Measurements from ENCODE around the gene TEX13A.
"Not testable (repeated sequence)": the region's sequence is repeated elsewhere in the genome, so short reads cannot be mapped to it uniquely, and the experiment has no call there.

The TEX13A gene

DNA sequence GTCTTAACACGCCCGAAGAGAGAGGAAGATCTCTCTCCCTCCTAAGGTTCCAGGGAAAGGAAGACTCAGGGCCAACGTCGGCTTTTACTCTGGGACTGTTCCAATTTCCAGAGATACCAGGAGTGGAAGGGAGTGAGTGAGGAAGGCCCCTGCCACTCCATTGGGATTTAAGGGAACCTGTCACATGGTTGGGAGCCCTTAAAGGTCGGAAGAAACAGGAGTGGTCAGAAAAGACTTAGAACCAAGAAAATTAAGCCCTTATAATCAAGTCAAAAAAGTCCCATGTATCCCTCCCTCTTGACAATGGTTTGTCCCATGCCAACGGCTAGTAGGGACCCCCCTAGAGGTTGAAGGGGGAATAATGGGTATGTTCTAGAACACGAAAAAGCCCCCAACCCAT is at the start of gene TEX13A:
TEX13A (minus strand) TSS at position 59 of the 400 bp plus-strand sequence. CDS start 297 bp downstream, outside the sequence.
- DNase-seq, result no peak

DNA sequence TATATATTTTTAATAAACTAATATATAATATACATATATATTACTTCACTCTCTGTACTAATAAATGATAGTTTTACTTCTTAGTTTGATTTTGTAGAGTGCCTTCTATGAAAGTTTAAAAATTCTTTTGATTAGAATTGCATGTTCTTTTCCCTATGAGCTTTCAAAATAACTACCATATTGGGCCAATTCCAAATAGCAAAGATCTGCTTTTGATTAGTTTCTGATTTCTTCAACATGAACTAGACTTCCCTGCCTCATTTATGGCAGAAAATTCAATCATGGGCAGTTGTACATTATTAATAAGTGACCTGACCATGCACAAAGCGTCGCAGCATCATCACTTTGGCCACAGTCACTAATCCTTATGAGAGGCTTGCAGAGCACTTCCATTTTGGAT is 48.9 kb upstream of the TEX13A start:
- DNase-seq, result no peak

GRCh38 chrX:105267167-105267566 is 46.7 kb upstream of the TEX13A start:
- no peak for DNase-seq

DNA sequence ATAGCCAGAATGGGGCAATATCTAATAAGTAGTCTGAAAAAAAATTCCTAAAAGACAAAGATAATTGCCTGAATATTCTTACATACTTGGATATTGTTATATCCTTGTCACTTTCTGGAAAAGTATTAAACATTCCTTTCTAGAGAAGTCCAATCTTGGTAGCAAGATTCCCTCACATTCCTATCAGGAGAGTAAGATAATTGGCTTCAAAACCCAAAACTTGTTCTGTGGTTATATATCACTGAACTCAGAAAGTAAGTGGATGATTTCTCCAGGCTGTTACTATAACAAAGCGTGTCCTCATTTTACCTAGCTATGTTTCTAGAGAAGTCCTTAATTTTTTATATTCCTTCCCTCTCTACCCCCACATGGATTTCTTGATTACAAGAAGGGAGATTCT is 46.0 kb upstream of the TEX13A start:
- no peak for DNase-seq

- no peak for DNase-seq
These were observed 44.6 kb upstream of the TEX13A start for GRCh38 chrX:105265093-105265492.

- no peak for DNase-seq
These were observed 43.3 kb upstream of the TEX13A start for GRCh38 chrX:105263801-105264200.

GRCh38 chrX:105263171-105263570 is 42.7 kb upstream of the TEX13A start:
- no peak for DNase-seq

DNA sequence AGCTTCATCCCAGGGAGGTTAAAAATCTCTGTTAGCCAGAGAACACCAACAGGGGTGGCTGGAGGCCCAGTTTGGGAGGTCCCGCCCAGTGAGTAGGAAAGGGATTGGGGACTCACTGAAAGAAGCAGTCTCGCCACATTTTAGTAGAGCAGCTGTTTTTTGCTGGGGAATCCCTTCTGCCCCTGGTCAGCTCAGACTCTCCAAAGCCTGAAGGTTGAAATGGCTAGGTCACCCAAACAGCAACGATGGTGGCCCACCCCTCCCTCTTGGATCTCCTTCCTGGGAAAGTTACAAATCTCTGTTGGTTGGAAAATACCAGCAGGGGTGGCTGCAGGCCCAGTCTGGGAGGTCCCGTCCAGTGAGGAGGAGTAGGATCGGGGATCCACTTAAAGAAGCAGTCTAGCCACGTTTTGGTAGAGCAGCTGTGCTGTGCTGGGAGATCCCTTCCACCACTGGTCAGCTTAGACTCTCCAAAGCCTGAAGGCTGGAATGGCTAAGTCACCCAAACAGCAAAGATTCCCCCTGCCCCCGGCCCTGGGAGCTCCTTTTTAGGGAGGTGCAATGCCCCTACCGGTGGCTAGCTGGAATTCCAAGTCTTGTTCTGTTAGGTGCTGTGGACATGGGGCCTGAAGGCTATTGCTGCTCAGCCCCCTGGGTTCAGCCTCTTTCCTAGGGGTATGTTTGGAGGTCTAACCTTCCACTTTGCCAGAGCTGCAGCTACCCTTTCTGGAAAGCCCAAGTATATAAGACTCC is 40.0 kb upstream of the TEX13A start:
- no peak for DNase-seq

DNA sequence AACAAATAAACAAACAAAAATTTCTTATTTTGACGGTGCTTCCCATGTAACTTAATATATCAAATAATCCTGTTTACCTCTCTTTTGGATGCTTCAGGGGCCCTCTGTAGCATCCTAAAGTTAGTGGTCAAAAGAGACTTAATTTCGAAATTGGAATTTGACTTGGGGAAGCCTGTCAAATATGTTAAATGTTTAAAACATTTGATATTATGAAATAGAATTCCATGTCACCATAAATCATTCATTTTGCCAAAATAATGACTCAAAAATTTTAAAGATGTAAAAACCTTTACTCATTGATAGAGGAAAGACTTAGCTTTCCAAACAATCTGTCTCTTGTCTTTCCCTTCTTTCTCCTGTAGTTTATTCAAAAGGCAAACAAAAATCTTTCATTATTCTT is 20.6 kb upstream of the TEX13A start:
- DNase-seq, result no peak

DNA sequence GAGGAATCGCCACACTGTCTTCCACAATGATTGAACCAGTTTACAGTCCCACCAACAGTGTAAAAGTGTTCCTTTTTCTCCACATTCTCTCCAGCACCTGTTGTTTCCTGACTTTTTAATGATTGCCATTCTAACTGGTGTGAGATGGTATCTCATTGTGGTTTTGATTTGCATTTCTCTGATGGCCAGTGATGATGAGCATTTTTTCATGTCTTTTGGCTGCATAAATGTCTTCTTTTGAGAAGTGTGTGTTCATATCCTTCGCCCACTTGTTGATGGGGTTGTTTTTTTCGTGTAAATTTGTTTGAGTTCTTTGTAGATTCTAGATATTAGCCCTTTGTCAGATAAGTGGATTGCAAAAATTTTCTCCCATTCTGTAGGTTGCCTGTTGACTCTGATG is 16.9 kb upstream of the TEX13A start:
- DNase-seq, result not testable (repeated sequence)

DNA sequence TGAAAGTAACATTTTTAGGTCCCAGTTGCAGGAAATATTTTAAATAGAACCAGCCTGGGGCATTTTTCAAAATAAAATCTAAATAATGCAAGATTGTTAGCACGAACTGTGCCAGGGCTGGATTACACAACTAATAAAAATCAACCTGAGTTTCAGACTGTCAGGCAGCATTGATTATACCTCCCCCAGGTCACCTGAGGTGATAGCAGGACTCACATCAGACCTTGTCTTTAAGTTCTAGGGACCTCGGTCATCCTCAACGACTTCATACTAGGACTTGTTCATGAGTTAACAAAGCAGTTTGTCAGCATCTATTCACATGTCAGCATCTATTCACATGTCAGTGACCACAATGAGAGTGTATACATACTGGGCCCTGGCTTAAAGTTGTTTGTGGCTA is 8.7 kb upstream of the TEX13A start:
- DNase-seq, result no peak

- DNase-seq, result no peak
These were observed 8.1 kb upstream of the TEX13A start for GRCh38 chrX:105228602-105229001.

GRCh38 chrX:105226499-105226898 is 6.0 kb upstream of the TEX13A start:
- no peak for DNase-seq

GRCh38 chrX:105221374-105221773 is 880 bp upstream of the TEX13A start:
- DNase-seq, result no peak

DNA sequence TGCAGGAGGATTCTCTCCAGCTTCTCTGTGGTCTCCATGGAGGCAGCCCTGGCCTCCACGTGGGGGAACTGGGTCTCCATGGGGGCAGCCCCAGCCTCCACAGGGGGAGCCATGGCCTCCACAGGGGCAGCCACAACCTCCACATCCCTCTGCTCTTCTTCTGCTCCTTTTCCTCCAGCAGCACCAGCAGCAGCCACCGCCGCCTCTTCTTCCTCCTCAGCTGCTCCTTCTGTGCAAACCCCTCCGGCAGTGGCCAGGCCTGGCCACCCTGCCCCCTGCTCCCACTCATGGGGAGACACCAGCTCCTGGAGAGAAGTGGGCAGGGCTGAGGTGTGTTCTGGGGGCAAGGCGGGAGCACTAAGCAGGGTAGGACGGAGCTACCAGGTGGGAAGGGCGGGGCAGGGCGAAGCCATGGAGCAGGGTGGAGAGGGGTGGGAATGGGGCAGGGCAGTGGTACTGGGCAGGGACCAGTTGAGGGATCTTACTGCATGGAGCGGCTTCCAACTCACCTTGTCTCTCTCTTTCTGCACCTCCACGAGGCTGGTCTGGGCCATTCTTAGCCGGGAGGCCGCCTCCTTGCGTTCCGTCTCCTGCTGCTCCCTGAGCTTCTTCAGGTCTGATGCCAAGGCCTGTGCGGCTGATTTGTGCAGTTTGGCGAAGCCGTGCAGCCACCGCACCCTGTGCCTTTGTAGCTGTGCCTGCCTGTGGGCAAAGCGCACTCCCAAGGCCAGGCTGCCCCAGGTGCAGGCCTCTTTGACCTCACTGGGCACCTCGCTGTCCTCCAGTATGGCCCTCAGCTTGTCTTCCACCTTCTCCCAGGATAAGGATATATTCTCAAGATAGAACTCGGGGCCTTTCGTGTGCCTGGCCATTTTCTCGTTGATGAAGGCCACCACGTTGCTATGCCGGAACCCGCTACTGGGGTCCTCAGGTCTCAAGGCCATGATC is 766 bp downstream of the TEX13A start:
- no peak for DNase-seq

- no peak for DNase-seq
These were observed 9.4 kb downstream of the TEX13A start for GRCh38 chrX:105211066-105211575.

DNA sequence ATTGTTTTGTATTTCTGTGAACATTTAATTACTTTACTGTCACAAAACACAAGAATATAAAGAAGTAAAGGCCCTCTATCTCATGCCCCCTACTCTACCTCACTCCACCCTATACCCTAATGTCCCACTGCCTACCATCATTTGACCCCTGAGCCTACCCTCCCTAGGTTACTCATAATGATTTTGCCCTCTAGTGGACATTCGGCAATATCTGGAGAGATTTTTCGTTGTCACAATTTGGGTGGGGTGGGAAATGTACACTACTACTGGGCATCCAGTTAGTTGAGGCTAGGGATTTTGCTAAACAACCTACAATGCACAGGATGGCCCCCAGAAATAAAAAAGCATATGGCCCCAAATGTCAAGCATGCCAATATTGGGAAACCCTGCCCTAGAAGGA is 10.2 kb downstream of the TEX13A start:
- DNase-seq, result no peak

- no peak for DNase-seq
These were observed 11.1 kb downstream of the TEX13A start for GRCh38 chrX:105209406-105209805.

- no peak for DNase-seq
These were observed 28.6 kb downstream of the TEX13A start for GRCh38 chrX:105191878-105192277.

DNA sequence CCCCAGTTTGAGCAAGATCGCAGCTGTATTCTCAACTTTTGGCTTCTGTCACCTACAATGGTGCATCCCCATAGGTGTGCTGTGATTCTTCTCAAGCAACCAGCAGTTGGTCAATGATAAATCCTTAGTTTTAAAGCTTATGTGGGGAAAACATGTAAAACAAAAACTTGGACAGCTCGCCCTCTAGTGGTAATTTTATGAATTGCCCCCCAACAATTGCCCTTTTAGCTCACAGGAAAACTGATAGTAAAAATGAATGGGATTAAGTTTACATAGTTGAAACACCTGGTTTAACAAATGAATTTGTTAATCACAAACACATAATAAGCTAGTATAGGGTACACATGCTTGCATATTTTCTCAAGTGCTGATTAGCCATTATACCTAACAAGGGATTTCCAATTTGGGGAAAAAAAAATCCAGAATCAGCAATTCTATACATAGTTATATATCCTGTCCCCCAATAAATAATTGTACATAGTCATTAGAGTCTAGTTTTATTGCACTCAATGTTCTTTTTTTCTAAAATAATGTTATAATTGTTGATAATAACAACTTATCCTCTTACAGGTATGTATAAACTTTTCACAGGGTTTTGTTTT is 30.1 kb downstream of the TEX13A start:
- DNase-seq, result no peak

GRCh38 chrX:105189093-105189492 is 31.4 kb downstream of the TEX13A start:
- no peak for DNase-seq

DNA sequence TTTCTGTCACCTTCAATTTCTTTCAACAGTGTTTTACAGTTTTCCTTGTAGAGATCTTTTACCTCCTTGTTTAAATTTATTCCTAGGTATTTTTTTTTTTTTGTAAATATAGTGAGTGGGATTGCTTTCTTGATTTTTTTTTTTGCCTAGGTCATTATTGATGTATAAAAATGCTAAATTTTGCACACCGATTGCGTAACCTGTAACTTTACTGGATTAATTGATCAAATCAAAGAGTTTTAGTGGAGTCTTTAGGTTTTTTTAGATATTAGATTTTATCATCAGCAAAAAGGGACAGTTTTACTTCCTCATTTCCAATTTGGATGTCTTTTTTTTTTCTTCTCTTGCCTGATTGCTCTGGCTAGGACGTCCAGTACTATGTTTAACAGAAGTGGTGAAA is 40.9 kb downstream of the TEX13A start:
- DNase-seq, result no peak

- DNase-seq, result no peak
These were observed 47.4 kb downstream of the TEX13A start for GRCh38 chrX:105173071-105173470.
